PC-3 (cell line): ENCODE results near the gene ARHGAP23.

Source experiments
- CTCF ChIP-seq: fragments of 300-600 bp; sonication (generic); conservative IDR thresholded peaks from 2 replicates; pipeline ENCODE4 v1.5.1; 2017; ENCODE audit warnings: antibody characterized with exemption, low read depth, mild to moderate bottlenecking, low read length
- EZH2 ChIP-seq: fragments of 300-600 bp; sonication (generic); IDR thresholded peaks from one replicate; pipeline ENCODE4 v1.6.1; 2017; ENCODE audit warnings: antibody characterized with exemption, mild to moderate bottlenecking, low read length; ENCODE audit not compliant: unreplicated experiment
- EZH2phosphoT487 ChIP-seq: fragments of 300-600 bp; sonication (generic); IDR thresholded peaks from 2 replicates; pipeline ENCODE4 v1.6.1; 2018; ENCODE audit warnings: mild to moderate bottlenecking, antibody characterized with exemption, low read length, borderline replicate concordance

DNA sequence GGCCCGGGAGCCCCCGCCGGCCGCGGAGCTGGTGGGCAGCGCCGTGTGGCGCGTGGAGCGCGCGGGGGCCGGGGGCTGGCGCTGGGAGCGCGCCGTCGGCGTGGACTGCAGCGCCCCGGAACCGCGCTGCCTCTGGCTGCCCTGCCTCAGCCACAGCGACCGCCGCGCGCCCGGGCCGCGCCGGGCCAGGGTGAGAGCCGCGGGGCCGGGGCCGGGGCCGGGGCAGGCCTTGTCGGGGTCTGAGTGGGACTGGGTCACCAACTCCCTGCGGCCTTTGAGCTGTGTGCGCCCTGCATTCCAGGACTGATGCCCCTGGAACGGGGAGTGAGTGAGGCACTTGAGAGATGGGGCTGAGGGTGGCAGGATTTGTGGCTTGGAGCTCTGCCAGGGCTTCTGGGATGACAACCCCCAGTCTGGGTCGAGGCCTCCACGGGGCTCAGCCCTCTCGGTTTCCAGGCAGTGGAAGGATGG, 25.7 kb downstream of the ARHGAP23 start:
- TF ChIP-seq CTCF (no peak), EZH2 (no peak), EZH2phosphoT487 (no peak)
